Posterior vena cava (tissue), 2 donors: Measurements from ENCODE around the gene IL4I1. TPM values are rescaled to one million over a fixed set of nuclear protein-coding genes. Genes with fewer than 3 reads are reported as not detected.

Source experiments
- DNase-seq: peaks from one replicate; pipeline ENCODE4 v3.0.0-alpha.2; 2020; ENCODE audit warnings: low spot score
- intact Hi-C, 2 donors: fragments of 100-400 bp; cut with DNase I; formaldehyde crosslinking; loops; one replicate each; pipeline versions ENCODE4 v1.14.1 to v1.14.2; 2022 to 2023
- microRNA-seq, 2 donors: library from miRNA; unstranded; fragments of <30 nt; microRNA quantifications; one replicate each; pipeline ENCODE4 v1.2.0, GENCODE V29; 2020 to 2021; ENCODE audit warnings: borderline microRNAs expressed in 2 of 2
- total RNA-seq, 2 donors: library from RNA; stranded (reverse); fragmentation: NEBNext Ultra II Directional; extraction: Animal tissue kit (Norgen Biotek cat#: 25700); gene quantifications; one replicate each; pipeline ENCODE4 v1.2.1, GENCODE V29; 2021
- donor health status: DM: yes; HTN: yes; CAD: no.
- donor health status: DM: yes; HTN: yes; CAD: no.

Gene IL4I1
- total RNA-seq, 2 donors from 2014 or later: 1.1 to 1.3 TPM

DNA sequence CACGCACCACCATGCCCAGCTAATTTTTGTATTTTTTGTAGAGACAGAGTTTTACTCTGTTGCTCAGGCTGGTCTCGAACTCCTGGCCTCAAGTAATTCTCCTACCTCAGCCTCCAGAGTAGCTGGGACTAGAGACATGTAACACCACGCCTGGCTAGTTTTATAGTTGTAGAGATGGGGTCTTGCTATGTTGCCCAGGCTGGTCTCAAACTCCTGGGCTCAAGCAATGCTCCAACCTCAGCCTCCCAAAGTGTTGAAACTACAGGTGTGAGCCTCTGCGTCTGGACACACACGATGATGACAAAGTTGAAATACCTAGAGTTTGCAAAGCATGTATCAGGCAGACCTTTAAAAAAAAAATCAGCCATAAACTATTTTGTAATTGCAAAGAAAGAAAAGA, 50.3 kb downstream of the IL4I1 start:
- DNase-seq: no peak
- intact Hi-C loops: no loop called here

DNA sequence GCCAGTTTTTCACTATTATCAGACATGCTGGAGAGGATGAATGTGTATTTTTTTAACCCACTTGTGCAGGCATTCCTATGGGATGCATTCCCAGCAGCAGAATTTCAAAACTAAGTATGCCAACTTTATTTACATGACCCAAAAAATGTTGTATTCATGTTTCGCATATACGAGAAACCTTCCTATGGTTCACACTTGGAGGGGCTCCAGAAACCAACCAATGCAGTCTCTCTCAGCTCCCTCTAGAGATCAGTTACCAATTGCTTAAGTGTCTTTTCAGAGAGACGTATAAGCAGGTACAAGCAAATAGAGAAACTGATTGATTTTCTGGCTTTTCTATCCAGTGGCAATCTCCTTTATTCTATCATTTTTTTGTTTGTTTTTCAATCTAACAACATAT, 51.3 kb downstream of the IL4I1 start:
- intact Hi-C loops: no loop called here
- no peak for DNase-seq

GRCh38 chr19:49844138-49845095, 52.3 kb downstream of the IL4I1 start:
- no peak for DNase-seq
- intact Hi-C loops: no loop called here

GRCh38 chr19:49843265-49843664, 53.4 kb downstream of the IL4I1 start:
- no peak for DNase-seq
- intact Hi-C loops: no loop called here

GRCh38 chr19:49840736-49841249, 55.9 kb downstream of the IL4I1 start:
- intact Hi-C loops: no loop called here
- DNase-seq: no peak

- intact Hi-C loops: no loop called here
- DNase-seq: no peak
Observed at GRCh38 chr19:49840321-49840720, 56.4 kb downstream of the IL4I1 start.

GRCh38 chr19:49839713-49840112, 57.0 kb downstream of the IL4I1 start:
- DNase-seq: no peak

More at GRCh38 chr19:49839713-49840112, 57.0 kb downstream of the IL4I1 start:
- intact Hi-C loops: no loop called here

Small RNA genes within 50 kb of the gene (microRNA-seq; reads per million reads assigned to microRNA genes)
- gene MIR4749 (0.26 to 0.65 reads per million in 2 donors), gene MIR4750 (0 to 0.32 reads per million in 2 donors)

Other genes with a start within 250 kb of the IL4I1 start
- 10 to 100 TPM; 40.6 to 50.9 TPM for gene IRF3, start 231.0 kb downstream of the IL4I1 start, total RNA-seq
- gene BCL2L12, start 231.0 kb downstream of the IL4I1 start, total RNA-seq: 1 to 10 TPM; 8.5 to 9.3 TPM
- 10 to 100 TPM; 79.1 to 91.5 TPM for gene PRMT1, start 219.6 kb downstream of the IL4I1 start, total RNA-seq
- gene ADM5, start 207.3 kb downstream of the IL4I1 start, total RNA-seq: 1 to 10 TPM in 1 of 2 donors, under 1 TPM in 1; 1.00 to 1.0 TPM
- gene CPT1C, start 205.8 kb downstream of the IL4I1 start, total RNA-seq: 10 to 100 TPM; 10.6 to 11.8 TPM
- 1 to 10 TPM; 2.0 to 2.7 TPM for gene TSKS, start 133.6 kb downstream of the IL4I1 start, total RNA-seq
- gene AP2A1, start 129.9 kb downstream of the IL4I1 start, total RNA-seq: 10 to 100 TPM; 81.7 to 88.1 TPM
- 10 to 100 TPM in 1 of 2 donors, 1 to 10 TPM in 1; 6.9 to 12.2 TPM for gene FUZ, start 83.6 kb downstream of the IL4I1 start, total RNA-seq
- gene MED25, start 78.6 kb downstream of the IL4I1 start, total RNA-seq: 10 to 100 TPM; 25.6 to 25.9 TPM
- 10 to 100 TPM; 78.7 to 95.2 TPM for gene PTOV1, start 45.7 kb downstream of the IL4I1 start, total RNA-seq
- 10 to 100 TPM; 40.5 to 43.4 TPM for gene PNKP, start 29.3 kb downstream of the IL4I1 start, total RNA-seq
- gene AKT1S1, start 19.5 kb downstream of the IL4I1 start, total RNA-seq: 10 to 100 TPM; 26.5 to 28.9 TPM
- gene TBC1D17, start 19.2 kb downstream of the IL4I1 start, total RNA-seq: 10 to 100 TPM; 28.7 to 36.3 TPM
- 10 to 100 TPM; 18.8 to 37.0 TPM for gene ATF5, start 32.3 kb upstream of the IL4I1 start, total RNA-seq
- 10 to 100 TPM; 21.9 to 27.1 TPM for gene NUP62, start 32.6 kb upstream of the IL4I1 start, total RNA-seq
- gene SIGLEC11, start 64.3 kb upstream of the IL4I1 start, total RNA-seq: 1 to 10 TPM in 1 of 2 donors, under 1 TPM in 1; 0.95 to 3.3 TPM
- 10 to 100 TPM; 19.7 to 23.0 TPM for gene VRK3, start 128.5 kb upstream of the IL4I1 start, total RNA-seq
- 1 to 10 TPM; 5.8 to 7.6 TPM for gene ZNF473, start 129.1 kb upstream of the IL4I1 start, total RNA-seq